ENCODE measurements around the gene KANSL2.
A peak's percentile ranks its signal among the peaks of the same experiment; 100 is the strongest.
"Not testable (repeated sequence)": the region's sequence is repeated elsewhere in the genome, so short reads cannot be mapped to it uniquely, and the experiment has no call there.

Gene KANSL2

DNA sequence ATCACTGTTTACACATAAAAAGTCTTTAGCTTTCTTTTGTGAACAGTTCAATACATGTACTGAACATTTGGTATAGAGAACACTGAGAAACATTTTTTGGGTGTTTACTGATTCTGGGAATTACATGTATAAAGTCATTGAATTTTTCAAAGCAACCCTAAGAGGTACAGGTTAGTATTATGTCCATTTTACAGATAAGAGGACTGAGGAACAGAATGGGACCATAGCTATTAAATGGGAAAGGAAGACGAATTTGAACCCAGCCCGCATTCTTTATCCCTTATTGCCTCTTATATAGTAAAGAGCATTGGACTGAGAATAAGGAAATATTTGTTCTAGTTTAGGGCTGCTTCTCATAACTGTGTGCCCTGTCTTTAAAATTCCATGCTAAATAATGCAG is 889 bp upstream of the KANSL2 start:
- no peak for DNase-seq

DNA sequence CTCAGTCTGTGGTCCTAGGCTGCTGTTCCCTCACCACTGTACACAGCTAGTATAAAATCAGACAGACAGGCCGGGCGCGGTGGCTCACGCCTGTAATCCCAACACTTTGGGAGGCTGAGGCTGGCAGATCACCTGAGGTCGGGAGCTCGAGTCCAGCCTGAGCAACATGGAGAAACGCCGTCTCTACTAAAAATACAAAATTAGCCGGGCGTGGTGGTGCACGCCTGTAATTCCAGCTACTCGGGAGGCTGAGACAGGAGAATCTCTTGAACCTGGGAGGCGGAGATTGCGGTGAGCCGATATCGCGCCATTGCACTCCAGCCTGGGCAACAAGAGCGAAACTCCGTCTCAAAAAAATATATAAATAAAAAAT is 481 bp upstream of the KANSL2 start:
- not testable (repeated sequence) for DNase-seq

DNA sequence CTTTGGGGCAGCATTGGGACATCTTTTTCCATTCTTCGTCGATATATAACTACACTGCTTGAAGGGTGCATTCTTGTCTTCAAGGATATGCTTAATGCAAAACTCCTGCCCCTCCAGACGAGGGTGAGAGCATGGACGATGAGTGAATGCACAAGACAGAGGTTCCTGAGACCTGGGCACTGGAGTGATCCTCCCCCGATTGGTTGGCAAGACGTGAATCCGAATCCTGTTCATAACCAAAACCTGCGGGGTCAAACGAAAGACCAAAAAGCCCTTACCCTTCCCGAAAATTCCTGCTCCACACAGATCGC is 684 bp downstream of the KANSL2 start:
- peak; percentile 55 for DNase-seq

DNA sequence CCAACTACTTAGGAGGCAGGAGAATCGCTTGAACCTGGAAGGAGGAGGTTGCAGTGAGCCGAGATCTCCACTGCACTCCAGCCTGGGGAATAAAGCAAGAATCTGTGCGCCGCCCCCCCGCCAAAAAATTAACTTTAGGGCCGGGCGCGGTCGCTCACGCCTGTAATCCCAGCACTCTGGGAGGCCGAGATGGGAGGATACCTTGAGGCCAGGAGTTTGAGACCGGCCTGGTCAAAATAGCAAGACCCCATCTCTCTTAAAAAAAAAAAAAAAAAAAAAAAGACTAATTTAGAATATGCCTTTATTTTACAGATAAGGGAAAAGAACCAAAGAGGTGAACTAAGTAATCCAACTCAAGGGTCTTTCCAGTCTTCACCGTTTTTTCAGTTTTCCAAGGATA is 1.2 kb downstream of the KANSL2 start:
- no peak for DNase-seq

DNA sequence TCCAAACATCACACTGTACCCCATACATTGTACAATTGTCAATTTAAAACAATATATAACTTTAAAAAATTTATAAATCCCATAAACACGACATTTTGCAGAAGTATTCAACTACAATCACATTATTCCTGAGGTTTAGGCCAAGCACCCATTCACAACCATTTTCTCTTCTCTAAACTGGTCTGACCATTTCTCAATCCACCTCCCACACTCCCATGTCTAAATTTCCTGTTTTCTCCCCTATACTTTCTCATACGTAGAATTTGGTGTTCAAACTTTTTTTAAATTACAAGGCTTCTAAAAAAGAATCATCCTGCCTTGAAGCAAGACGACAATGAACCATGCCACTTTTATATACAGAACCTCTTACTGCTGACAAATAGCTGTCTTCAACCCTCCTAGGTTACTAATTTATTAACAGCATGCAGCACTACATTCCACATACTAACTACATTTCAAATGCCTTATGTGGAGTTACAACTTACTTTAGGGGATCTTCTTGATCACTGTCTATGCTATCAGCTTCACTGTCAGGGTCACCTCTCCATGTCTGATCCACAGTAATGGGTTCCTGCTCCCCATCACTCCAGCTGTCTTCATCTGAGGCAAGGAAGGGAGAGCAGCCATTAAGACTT is 3.4 kb downstream of the KANSL2 start:
- DNase-seq, result no peak

DNA sequence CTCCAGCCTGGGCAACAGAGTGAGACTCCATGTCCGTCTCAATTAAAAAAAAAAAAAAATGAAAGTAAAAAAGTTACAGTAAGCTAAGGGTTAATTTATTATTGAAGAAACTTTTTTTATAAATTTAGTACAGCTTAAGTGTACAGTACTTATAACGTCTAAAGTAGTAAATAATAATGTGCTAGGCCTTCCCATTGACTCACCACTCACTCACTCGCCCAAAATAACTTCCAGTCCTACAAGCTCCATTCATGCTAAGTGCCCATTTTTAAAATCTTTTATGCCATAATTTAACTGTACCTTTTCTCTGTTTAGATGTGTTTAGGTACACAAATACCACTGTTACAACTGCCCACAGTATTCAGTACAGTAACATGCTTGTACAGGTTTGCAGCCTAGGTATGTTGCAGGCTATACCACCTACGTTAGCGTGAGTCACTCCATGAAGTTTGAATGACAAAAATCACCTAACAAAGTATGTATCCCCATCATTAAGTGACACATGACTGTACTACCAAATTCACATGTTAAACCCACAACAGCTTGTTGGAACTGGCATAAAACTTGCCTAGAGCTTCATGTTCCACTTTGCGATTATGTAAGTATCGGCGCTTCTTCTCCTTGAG is 10.7 kb downstream of the KANSL2 start:
- no peak for DNase-seq

DNA sequence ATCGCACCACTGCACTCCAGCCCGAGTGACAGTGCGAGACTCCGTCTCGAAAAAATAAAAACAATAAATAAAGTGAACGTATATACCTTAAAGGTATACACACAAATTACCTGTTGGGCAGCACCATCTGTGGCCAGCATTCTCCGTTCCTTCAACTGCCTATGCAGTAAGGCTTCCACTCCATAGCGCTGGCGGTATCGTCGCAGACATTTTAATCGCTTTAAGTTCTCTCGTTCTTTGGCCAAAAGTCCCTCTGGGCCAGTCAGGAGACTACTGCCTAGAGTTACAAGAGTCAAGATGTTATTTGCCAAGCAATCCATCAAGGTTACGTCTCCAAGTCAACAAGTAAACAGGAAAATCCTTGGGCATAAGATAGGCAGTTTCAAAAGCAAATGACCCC is 13.0 kb downstream of the KANSL2 start:
- DNase-seq, result no peak

DNA sequence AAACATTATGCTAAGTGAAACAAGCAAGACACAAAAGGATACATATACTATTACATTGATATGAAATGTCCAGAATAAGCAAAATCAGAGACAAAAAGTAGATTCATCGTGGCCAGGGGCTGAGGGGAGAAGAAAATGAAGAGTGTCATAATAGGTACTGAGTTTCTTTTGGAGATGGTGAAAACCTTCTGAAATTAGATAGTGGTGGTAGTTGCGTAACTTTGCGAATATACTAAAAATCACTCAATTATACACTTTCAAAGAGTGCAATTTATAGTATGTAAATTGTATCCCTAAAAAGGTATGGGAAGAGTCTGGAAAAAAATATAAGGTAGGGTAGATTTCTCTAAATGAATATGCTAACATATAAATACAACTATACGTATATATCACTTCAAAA is 22.2 kb downstream of the KANSL2 start:
- no peak for DNase-seq

DNA sequence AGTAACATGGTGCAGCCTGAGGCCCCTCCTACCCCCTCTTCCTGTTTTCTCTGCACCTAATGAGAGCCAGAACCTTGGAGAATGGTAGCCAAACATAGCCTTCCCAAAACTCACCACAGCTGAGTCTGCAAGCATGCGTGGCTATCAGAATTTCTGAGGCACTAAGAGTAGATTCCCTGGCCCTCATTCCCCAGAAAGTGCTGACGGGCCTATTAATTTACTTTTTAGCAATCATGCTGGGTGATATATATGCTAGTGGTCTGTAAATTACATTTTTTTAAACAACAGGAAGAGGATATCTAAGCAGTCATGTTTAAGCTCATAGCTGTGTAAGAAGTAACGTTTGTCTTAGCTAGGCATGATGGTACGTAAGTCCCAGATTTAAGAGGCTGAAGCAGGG is 30.4 kb downstream of the KANSL2 start:
- no peak for DNase-seq

DNA sequence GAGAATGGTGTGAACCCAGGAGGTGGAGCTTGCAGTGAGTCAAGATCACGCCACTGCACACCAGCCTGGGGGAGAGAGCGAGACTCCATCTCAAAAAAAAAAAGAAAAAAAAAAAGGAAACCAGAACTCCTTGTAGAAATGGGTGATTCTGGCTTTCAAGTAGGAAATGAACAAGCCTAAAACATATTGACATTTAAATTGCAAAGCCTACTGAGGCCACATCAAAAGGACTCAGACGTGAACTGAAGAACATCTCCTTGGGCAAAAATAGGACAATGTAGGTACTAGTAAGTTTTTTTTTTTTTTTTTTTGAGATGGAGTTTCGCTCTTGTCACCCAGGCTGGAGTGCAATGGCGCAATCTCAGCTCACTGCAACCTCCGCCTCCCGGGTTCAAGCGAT is 36.7 kb downstream of the KANSL2 start:
- not testable (repeated sequence) for DNase-seq

DNA sequence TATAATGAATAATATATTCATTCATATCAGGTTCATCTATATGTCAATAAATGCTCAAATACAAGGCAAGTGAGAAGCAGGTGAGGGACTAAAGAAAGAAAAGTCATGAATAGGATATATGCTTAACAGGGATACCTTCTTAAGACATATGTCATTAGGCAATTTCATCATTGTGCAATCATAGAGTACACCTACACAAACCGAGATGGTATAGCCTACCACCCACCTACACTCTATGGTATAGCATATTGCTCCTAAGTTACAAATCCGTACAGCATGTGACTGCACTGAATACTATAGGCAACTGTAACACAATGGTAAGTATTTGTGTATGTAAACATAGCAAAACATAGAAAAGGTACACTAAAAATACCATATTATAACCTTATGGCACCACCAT is 39.0 kb downstream of the KANSL2 start:
- DNase-seq, result no peak

DNA sequence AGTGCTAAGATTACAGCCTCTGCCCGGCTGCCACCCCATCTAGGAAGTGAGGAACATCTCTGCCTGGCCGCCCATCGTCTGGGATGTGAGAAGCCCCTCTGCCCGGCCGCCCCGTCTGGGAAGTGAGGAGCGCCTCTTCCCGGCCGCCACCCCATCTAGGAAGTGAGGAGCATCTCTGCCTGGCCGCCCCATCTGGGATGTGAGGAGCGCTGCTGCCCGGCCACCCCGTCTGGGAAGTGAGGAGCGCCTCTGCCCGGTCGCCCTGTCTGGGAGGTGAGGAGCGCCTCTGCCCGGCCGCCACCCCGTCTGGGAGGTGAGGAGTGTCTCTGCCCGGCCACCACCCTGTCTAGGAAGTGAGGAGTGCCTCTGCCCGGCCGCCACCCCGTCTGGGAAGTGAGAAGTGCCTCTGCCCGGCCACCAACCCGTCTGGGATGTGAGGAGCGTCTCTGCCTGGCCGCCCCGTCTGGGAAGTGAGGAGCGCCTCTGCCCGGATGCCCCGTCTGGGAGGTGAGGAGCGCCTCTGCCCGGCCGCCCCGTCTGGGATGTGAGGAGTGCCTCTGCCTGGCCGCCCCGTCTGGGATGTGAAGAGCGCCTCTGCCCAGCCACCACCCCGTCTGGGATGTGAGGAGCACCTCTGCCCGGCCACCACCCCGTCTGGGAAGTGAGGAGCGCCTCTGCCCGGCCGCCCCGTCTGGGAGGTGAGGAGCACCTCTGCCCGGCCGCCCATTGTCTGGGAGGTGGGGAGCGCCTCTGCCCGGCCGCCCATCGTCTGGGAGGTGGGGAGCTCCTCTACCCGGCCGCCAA is 40.1 kb downstream of the KANSL2 start:
- not testable (repeated sequence) for DNase-seq

DNA sequence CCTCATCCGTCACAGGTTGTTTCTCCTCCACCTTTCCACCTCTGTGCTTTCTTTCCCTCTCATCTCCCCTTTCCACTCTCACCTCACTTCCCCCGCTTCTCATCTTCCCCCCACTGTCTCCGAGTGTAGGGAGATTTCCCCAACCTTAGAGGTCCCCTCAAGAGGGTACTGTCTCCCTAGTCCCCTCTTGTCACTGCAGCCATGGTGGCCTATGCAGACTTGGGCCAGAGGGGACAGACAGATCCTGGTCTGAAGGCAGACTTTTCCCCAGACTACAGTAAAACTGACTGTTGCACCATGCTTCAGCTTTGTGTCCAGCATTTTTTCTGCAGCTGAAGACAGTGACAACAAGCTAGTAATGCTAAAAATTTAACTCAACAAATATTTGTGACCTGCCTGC is 41.2 kb downstream of the KANSL2 start:
- no peak for DNase-seq

DNA sequence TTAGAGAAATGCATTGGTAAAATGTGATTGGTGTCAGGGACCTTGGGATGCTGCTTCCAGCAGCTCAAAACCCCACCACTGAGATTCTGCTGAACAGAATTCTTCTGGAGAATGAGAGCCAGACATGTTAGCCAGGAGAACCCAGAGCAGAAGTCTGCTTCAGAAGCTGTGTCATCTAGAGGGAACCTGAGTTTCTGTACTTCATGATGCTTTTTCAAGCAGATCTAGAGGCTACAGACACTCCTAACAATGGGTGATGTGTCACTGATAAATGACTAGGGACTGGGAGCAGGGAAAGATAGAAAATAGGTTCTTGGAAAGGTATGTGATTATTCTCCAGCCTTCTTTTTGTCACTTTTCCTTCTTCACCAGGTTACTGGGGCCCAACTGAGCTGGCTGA is 41.6 kb downstream of the KANSL2 start:
- no peak for DNase-seq

DNA sequence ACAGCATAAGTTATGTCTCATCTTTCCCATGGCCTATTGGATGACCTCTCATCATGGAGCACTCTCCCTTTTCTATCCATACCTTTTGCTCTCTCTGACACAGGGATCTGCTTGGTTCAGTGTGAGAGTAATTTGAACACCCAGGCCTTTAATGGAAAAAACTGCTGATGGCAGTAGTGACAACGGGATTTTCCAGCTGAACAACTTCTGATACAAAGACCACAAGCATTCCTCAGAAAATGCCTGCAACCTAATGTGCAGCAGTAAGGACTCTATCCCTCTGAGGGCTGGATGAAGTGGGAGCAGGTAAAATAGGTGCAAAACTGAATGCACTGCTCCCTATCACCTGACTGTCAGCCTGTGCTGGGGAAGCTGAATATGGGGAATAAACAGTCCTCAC is 51.0 kb downstream of the KANSL2 start:
- no peak for DNase-seq

DNA sequence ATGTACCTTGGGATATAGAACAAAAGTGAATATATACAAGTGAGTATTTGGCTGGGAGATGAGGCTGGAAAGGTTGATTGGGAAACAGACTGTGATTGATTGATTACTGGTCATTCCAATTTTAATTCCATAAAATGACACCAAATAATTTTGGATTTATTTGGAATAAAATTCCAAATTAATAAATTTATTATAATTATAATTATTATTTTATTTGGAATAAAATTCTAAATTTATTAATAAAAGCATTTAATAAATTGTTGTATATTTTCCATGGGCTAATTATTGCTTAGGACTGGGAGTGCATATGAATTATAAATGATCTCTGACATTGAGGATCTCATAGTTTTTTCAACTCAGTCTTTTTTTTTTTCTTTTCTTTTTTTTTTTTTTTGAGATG is 51.7 kb downstream of the KANSL2 start:
- no peak for DNase-seq

DNA sequence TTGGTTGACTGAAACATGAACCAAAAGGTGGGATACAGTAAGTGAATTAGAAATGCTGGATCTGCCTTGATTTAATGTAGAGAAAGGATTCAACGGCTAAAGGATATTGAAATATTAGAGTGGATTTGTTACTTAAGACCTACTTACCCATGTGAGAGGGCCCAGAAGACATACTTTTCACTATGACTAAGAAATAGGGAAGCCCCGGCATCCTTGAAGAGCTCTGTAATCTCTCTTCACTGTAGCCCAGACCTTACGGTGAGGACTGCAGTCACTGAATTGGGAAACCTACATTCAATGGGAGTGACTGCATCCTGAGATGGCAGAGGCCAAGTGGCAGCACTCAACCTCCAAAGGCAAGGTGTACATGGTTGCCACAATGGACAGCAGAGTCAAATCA is 52.5 kb downstream of the KANSL2 start:
- DNase-seq, result no peak

DNA sequence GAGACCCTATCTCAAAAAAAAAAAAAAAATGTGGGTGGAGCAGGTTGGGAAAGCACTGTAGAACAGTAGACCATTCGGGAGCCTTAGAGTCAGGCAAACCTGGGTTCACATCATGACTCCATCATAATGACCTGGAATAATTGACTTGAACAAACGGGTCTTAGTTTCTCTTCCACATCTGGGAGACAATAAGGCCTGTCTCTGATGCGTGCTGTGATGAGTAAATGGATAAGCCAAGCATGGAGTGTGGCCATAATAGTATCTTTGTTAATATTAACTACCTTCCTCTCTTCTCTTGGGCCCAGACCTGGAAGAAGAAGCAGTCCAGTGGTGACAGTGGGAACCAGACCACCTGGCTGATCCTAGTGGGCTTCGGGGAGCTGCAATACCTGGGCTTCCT is 54.5 kb downstream of the KANSL2 start:
- DNase-seq, result no peak

DNA sequence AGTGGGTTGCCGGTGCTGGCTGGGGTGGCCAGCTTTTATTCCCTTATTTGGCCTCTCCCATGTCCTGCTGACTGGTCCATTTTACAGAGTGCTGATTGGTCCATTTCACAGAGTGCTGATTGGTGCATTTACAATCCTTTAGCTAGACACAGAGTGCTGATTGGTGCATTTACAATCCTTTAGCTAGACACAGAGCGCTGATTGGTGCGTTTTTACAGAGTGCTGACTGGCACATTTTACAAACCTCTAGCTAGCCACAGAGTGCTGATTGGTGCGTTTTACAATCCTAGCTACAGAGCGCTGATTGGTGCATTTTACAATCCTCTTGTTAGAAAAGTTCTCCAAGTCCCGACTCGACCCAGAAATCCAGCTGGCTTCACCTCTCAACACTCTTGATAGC is 59.0 kb downstream of the KANSL2 start:
- not testable (repeated sequence) for DNase-seq

DNA sequence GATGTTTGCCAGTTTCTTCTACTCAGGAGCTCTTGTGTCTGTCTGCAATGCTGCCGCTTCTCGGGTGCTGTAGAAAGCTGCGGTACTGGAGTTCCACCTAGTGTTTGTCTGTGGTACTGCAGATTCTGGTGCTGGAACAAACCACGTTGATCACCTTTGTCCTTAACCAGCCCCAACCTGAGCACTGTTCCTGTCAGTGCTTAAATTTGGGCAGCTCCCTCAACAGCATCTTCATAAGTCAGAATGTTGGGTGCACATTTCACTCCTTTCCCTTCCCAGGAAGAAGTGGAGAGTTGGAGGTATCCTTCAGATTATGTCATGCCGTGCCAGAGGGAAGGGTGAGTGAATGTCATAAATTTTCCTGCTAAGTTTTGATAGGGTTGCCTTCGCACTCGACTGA is 63.5 kb downstream of the KANSL2 start:
- DNase-seq, result peak; percentile 81

DNA sequence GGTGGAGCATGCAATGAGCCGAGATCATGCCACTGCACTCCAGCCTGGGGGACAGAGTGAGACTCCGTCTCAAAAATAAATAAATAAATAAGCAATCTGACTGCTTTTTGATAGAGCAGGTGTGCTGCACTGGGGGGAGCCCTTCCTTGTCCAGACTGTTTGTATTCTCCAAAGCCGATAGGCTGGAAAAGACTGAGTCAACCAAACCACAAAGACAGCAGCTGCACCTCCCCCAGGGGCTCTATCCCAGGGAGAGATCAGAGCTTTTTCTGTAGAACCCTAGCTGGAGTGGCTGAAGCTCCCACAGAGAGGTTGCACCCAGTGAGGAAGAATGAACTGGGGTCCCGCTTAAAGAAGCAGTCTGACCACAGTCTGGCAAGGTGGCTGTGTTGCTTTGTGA is 66.4 kb downstream of the KANSL2 start:
- DNase-seq, result no peak

DNA sequence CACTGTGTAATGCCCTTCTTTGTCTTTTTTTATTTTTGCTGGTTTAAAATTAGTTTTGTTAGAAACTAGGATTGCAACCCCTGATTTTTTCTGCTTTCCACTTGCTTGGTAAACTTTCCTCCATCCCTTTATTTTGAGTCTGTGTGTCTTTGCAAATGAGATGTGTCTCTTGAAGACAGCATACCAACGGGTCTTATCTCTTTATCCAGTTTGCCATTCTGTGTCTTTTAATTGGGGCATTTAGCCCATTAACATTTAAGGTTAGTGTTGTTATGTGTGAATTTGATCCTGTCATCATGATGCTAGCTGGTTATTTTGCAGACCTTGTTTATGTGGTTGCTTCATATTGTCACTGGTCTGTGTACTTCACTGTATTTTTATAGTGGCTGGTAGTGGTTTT is 68.7 kb downstream of the KANSL2 start:
- no peak for DNase-seq
